Subcutaneous abdominal adipose tissue (tissue), 5 donors: ENCODE measurements around the gene ASB15.

Source experiments
- H3K27ac ChIP-seq: one replicate; pipeline ENCODE4 v1.7.0; 2013; ENCODE audit warnings: low read depth, mild to moderate bottlenecking, inconsistent platforms, low read length, moderate library complexity
- H3K27me3 ChIP-seq, 5 donors: one replicate each; pipeline ENCODE4 v1.7.0; 2013; ENCODE audit warnings: low read length in 5 of 5, inconsistent platforms in 1 of 5; ENCODE audit not compliant: control insufficient read depth in 5 of 5, insufficient read depth in 4 of 5
- H3K36me3 ChIP-seq, 5 donors: one replicate each; pipeline ENCODE4 v1.7.0; 2013; ENCODE audit warnings: low read length in 5 of 5; ENCODE audit not compliant: control insufficient read depth in 5 of 5, insufficient read depth in 5 of 5
- H3K4me1 ChIP-seq, 5 donors: one replicate each; pipeline ENCODE4 v1.7.0; 2013; ENCODE audit warnings: low read length in 5 of 5, mild to moderate bottlenecking in 3 of 5, moderate library complexity in 1 of 5; ENCODE audit not compliant: control insufficient read depth in 5 of 5, insufficient read depth in 5 of 5
- H3K4me3 ChIP-seq, 5 donors: one replicate each; pipeline ENCODE4 v1.7.0; 2013; ENCODE audit warnings: low read length in 5 of 5, low read depth in 1 of 5
- H3K9ac ChIP-seq, 5 donors: one replicate each; pipeline ENCODE4 v1.7.0; 2013; ENCODE audit warnings: low read length in 5 of 5, mild to moderate bottlenecking in 4 of 5, moderate library complexity in 3 of 5
- H3K9me3 ChIP-seq, 5 donors: one replicate each; pipeline ENCODE4 v1.7.0; 2013; ENCODE audit warnings: low read length in 5 of 5; ENCODE audit not compliant: control insufficient read depth in 5 of 5
- donor health status: healthy.
- donor health status: healthy.
- donor health status: healthy.
- donor health status: healthy.
- donor health status: healthy.

ASB15 gene

DNA sequence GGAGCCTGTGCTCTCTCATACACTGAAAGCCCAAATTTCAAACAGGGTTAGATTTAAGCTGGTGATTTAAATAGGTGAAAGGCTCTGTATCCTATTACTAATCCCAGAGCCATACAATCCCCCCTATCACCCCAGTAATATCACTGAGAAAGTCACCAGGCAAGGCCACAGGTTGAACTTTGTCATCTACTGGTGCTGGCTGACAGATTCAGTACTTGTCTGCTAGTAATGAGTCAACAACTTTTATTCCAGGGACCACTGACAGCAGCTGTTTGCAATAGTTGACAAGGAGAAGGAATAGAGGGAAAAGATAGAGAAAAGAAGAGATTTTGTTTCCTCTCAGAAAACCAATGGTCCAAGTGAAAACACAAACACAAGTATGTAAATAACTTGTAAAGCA, 10.4 kb downstream of the ASB15 start:
- no peak overlapping the region for H3K4me3 ChIP-seq
- H3K27ac ChIP-seq: no peak overlapping the region
- H3K4me1 ChIP-seq: no peaks in the 10 kb centered on the region
- H3K36me3 ChIP-seq: no peaks in the 10 kb centered on the region
- no peak overlapping the region for H3K9ac ChIP-seq
- H3K9me3 ChIP-seq: no peaks in the 10 kb centered on the region
- no peaks in the 10 kb centered on the region for H3K27me3 ChIP-seq

DNA sequence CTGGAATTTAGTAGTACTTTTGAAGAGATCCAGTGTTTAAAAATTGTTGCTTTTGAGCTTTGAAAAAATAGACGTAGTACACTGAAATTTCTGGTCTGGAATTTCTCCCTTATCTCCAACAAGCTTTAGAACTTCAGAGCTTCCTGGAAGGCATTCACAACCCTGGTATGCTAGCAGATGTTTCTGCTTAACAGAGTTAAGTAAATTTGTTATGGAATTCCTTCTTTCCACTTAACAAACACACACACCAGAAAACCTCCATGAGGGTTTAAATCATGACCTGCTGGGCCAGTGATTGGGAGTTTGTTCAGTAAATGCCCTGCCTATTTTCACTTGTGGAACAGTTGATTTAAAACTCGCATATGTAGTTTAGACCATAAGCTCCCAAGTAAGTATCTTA, 13.7 kb downstream of the ASB15 start:
- Histone ChIP-seq H3K4me3 (no peak overlapping the region), H3K27ac (no peak overlapping the region), H3K9ac (peak overlapping the region in 1 of 5 donors; percentile 30), H3K9me3 (no peaks in the 10 kb centered on the region), H3K4me1 (no peaks in the 10 kb centered on the region), H3K27me3 (no peaks in the 10 kb centered on the region), H3K36me3 (no peaks in the 10 kb centered on the region)

DNA sequence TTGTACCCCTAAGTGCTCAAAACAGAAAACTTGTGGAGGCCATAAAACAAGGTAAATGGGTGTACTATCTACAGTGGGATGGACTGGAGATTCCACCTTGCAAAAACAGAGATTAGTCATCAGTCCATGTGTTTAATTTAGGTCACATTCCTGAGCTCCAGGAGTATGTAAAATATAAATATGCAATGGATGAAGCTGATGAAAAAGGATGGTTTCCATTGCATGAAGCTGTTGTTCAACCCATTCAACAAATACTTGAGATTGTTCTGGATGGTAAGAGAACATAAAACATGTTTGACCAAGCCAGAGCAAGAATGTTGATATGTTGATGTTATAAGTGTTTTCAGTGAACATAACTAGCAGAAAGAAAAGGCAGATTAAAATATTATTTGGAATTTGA, 14.6 kb downstream of the ASB15 start:
- Histone ChIP-seq H3K4me3 (no peak overlapping the region), H3K9ac (no peak overlapping the region)

DNA sequence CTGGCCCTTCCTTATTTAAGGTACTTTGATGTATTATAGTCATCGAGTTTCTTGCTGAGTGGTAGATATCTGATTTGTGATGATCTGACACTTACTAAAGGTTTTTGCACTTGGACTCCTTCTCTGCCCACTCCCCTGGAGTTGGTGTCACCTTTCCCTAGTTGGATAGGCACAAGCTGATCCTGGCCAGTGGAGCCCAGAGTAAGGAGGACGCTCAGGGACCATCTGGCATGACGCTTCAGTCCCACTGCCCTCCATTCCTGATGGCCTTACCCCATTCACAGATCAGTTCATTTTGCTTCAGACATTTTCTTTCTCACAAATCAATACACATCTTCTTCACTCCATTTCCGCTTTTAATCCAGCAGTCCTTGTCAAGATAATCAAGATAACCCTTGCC, 20.1 kb downstream of the ASB15 start:
- Histone ChIP-seq H3K36me3 (no peaks in the 10 kb centered on the region), H3K4me3 (no peak overlapping the region), H3K9me3 (no peaks in the 10 kb centered on the region), H3K9ac (no peak overlapping the region), H3K27me3 (no peaks in the 10 kb centered on the region), H3K4me1 (no peaks in the 10 kb centered on the region), H3K27ac (no peak overlapping the region)

More for the DNA sequence above, 14.6 kb downstream of the ASB15 start:
- H3K27me3 ChIP-seq: no peaks in the 10 kb centered on the region
- H3K4me1 ChIP-seq: no peaks in the 10 kb centered on the region
- no peaks in the 10 kb centered on the region for H3K36me3 ChIP-seq
- no peaks in the 10 kb centered on the region for H3K9me3 ChIP-seq
- no peak overlapping the region for H3K27ac ChIP-seq

DNA sequence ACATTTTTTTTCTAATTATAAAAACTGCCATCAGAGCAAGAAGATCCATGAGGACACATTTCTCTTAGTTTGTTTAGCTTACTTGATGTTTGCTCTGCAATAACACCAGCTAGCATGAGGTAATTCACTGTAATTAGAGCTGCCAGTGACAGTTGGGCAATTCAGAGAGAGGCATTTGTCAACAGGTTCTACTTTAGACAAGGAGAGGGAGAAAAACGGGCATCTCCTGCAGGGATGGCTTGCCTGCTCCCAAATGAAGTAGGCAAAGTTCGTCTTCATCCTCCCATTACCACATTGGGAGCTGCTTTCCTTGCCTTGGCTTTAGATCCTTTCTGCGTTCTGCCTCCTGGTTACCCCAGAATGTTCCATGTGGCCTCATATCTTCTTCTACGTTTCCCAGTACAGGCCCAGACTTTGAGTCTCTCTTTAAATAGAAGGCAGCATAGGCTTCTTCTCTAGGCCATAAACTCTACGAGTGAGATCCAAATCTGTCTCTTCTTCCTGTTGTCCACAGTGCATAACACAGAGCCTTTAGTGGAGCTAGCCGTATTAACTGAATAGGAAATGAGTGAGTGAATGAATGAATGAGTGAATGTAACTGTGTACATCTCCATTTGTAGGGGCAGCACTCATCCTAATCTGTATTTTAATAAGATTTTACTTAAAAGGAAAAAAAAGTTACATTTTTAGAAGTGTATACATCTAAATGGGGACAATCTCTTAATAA, 21.2 kb downstream of the ASB15 start:
- Histone ChIP-seq H3K27me3 (no peaks in the 10 kb centered on the region), H3K9me3 (no peaks in the 10 kb centered on the region), H3K27ac (no peak overlapping the region), H3K4me1 (no peaks in the 10 kb centered on the region), H3K4me3 (no peak overlapping the region), H3K36me3 (no peaks in the 10 kb centered on the region), H3K9ac (no peak overlapping the region)

DNA sequence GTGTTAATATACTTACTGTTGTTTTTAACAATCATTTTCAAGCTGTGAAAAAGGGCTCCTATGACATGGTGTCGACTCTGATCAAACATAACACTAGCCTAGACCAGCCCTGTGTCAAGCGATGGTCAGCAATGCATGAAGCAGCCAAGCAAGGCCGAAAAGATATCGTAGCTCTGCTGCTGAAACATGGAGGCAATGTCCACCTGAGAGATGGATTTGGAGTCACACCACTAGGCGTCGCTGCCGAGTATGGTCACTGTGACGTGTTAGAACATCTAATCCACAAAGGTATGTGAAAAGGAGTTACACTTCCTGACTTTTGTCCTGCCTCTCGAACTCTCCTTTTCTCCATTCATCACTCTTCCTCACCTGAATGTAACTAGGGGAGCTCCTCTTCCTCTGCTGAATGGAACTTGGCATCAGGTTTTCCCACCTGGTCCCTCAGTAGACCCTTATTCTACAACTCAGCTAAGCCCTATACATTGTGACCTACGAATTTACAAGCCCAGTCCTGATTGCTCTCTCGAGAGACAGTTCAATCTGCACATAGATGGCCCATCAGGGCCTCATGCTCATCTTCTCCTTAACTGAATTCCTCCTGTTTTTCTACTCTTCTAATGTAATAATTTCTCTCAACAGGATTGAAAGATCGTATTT, 23.0 kb downstream of the ASB15 start:
- no peak overlapping the region for H3K27ac ChIP-seq
- H3K4me3 ChIP-seq: no peak overlapping the region
- no peaks in the 10 kb centered on the region for H3K36me3 ChIP-seq

DNA sequence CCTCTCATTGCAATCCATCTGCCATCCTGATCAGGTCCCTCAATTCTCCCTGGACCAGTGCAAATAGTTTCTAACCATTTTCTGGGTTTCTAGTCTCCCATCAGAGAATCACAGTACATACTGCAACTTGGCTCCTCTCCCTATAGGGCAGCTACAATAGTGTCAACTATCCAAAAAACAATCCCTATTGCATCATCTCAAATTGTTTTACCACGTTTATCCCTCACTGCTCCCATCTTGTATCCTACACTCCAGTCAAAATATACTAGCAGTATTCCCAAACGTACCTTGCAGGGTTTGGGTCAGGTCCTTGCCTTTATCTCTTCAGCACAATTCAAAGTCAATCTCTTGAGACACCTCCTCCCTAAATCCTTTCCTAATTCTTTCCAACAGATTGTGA, 23.6 kb downstream of the ASB15 start:
- Histone ChIP-seq H3K4me1 (no peaks in the 10 kb centered on the region), H3K27ac (no peak overlapping the region), H3K27me3 (no peaks in the 10 kb centered on the region), H3K4me3 (no peak overlapping the region), H3K36me3 (no peaks in the 10 kb centered on the region), H3K9ac (no peak overlapping the region), H3K9me3 (no peaks in the 10 kb centered on the region)

More for the DNA sequence above, 23.0 kb downstream of the ASB15 start:
- Histone ChIP-seq H3K27me3 (no peaks in the 10 kb centered on the region), H3K4me1 (no peaks in the 10 kb centered on the region), H3K9ac (no peak overlapping the region), H3K9me3 (no peaks in the 10 kb centered on the region)

DNA sequence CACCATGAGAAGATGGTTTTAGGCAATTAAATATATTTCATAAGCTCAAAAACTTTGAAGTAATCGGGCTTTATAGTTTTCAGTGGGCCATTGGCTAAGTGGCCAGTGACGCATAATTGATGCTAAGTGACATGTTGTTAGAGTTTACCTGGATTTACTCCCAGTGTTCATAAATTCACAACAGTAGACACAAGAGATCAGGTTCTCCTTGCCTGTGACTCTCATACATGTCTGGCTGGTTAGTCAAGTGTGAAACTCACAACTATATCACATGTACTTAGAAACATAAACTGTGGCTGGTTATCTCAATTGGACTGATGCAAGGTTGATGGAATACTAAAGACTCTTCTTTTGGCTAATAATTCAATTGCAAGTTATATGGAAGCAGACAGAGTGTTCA, 26.2 kb downstream of the ASB15 start:
- Histone ChIP-seq H3K9ac (no peak overlapping the region), H3K27ac (no peak overlapping the region), H3K36me3 (no peaks in the 10 kb centered on the region), H3K4me1 (no peaks in the 10 kb centered on the region), H3K4me3 (no peak overlapping the region), H3K27me3 (no peaks in the 10 kb centered on the region), H3K9me3 (no peaks in the 10 kb centered on the region)

DNA sequence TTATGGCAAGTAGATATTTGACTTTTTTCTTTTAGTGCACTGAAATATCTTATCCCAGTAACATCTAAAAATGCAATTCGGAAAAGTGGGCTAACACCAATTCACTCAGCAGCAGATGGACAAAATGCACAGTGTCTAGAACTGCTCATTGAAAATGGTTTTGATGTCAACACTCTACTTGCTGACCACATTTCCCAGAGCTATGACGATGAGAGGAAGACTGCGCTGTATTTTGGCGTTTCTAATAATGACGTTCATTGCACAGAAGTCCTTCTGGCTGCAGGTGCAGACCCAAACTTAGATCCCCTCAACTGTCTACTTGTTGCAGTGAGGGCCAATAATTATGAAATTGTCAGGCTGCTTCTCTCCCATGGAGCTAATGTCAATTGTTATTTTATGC, 27.2 kb downstream of the ASB15 start:
- no peak overlapping the region for H3K4me3 ChIP-seq
- H3K36me3 ChIP-seq: no peaks in the 10 kb centered on the region
- H3K9ac ChIP-seq: no peak overlapping the region
- H3K27me3 ChIP-seq: no peaks in the 10 kb centered on the region
- no peak overlapping the region for H3K27ac ChIP-seq
- no peaks in the 10 kb centered on the region for H3K9me3 ChIP-seq
- peaks cover 0 to 3% (median 0%) of the 10 kb centered on the region in 5 donors for H3K4me1 ChIP-seq

DNA sequence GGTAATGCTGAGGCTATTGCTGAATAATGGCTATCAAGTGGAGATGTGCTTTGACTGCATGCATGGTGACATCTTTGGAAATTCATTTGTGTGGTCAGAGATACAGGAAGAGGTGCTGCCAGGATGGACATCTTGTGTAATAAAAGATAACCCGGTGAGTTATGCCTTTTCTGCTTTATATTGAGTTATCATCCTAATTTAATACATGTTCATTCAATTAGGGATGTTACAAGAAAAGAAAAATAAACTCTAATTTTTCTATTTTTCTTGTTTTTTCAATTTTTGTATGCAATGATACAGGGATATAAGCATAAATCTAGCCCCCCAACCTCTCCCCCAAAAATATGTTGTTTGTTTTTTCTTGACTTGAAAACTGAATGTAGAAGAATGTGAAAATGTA, 27.7 kb downstream of the ASB15 start:
- H3K9ac ChIP-seq: no peak overlapping the region
- H3K4me1 ChIP-seq: peaks cover 0 to 3% (median 0%) of the 10 kb centered on the region in 5 donors
- no peak overlapping the region for H3K27ac ChIP-seq
- no peaks in the 10 kb centered on the region for H3K9me3 ChIP-seq
- no peaks in the 10 kb centered on the region for H3K27me3 ChIP-seq
- no peaks in the 10 kb centered on the region for H3K36me3 ChIP-seq
- no peak overlapping the region for H3K4me3 ChIP-seq
